DOHH2 (cell line): ENCODE data around the gene IRF9.

Experiments
- CTCF ChIP-seq: fragments of 200-600 bp; sonication (generic); IDR thresholded peaks from one replicate; pipeline ENCODE4 v1.5.1; 2014; ENCODE audit warnings: antibody characterized with exemption, mild to moderate bottlenecking, low read depth, low read length; ENCODE audit not compliant: poor library complexity, severe bottlenecking
- EZH2phosphoT487 ChIP-seq: fragments of 200-600 bp; sonication (generic); IDR thresholded peaks from 2 replicates; pipeline ENCODE4 v1.6.1; 2017; ENCODE audit warnings: borderline replicate concordance, mild to moderate bottlenecking, antibody characterized with exemption, low read length, moderate library complexity, mixed read lengths

- TF ChIP-seq CTCF (no peak), EZH2phosphoT487 (no peak)
These were observed 34.4 kb downstream of the IRF9 start, which contains the start of gene TM9SF1 for GRCh38 chr14:24195186-24196070.
